Thymus (tissue), 11 donors: Measurements from ENCODE around the gene SYTL3. TPM values are rescaled to one million over a fixed set of nuclear protein-coding genes. Genes with fewer than 3 reads are reported as not detected.

Source experiments
- DNase-seq, 9 donors: peaks; one replicate each; pipeline ENCODE4 v3.0.0-alpha.2; 2013; ENCODE audit warnings: low spot score in 9 of 9, low read depth in 6 of 9, missing footprints in 1 of 9
- H3K27ac ChIP-seq, 2 donors: one replicate each; pipeline ENCODE4 v1.5.1; 2013; ENCODE audit warnings: control low read depth in 1 of 2, low read depth in 1 of 2, low read length in 1 of 2, mild to moderate bottlenecking in 1 of 2, moderate library complexity in 1 of 2
- H3K27me3 ChIP-seq, 2 donors: one replicate each; pipeline ENCODE4 v1.5.1; 2013; ENCODE audit warnings: low read length in 1 of 2; ENCODE audit not compliant: control insufficient read depth in 2 of 2, insufficient read depth in 1 of 2
- H3K36me3 ChIP-seq, 2 donors: one replicate each; pipeline ENCODE4 v1.5.1; 2013; ENCODE audit warnings: low read length in 1 of 2, mild to moderate bottlenecking in 1 of 2, moderate library complexity in 1 of 2; ENCODE audit not compliant: control insufficient read depth in 2 of 2, insufficient read depth in 2 of 2
- H3K4me1 ChIP-seq, 2 donors: one replicate each; pipeline ENCODE4 v1.5.1; 2013; ENCODE audit warnings: low read length in 2 of 2; ENCODE audit not compliant: control insufficient read depth in 2 of 2, insufficient read depth in 2 of 2
- H3K4me3 ChIP-seq, 2 donors: one replicate each; pipeline ENCODE4 v1.5.1; 2013; ENCODE audit warnings: low read length in 2 of 2, control low read depth in 1 of 2, mild to moderate bottlenecking in 1 of 2
- H3K9me3 ChIP-seq, 2 donors: one replicate each; pipeline ENCODE4 v1.5.1; 2013; ENCODE audit warnings: low read length in 1 of 2, mild to moderate bottlenecking in 1 of 2; ENCODE audit not compliant: control insufficient read depth in 2 of 2, insufficient read depth in 1 of 2
- WGBS: extraction: QIAGEN DNeasy Blood & Tissue Kit; methylation state at CpG from one replicate; pipeline ENCODE4 v1.1.7; 2013; 5-methylcytosine and 5-hydroxymethylcytosine counted together
- polyA plus RNA-seq: library from polyadenylated mRNA; stranded (reverse); fragments of 200-250 nt; gene quantifications from one replicate; pipeline ENCODE4 v1.2.3, GENCODE V29; 2013
- total RNA-seq: library from RNA; stranded (reverse); fragments of 120-200 nt; gene quantifications from one replicate; pipeline ENCODE4 v1.2.4, GENCODE V29; 2013
- donor health status: healthy.

Gene SYTL3
- total and polyA plus RNA-seq, 2 donors = 22.6 to 109 TPM

- no peak for DNase-seq
- 95% methylated on average over 6 of the region's 6 CpGs for WGBS
- H3K4me1 ChIP-seq = peaks cover 8 to 22% of the 10 kb centered on the region in 2 donors
- peaks cover 11 to 13% of the 10 kb centered on the region in 2 donors for H3K36me3 ChIP-seq
- no peak overlapping the region for H3K27ac ChIP-seq
- H3K9me3 ChIP-seq = no peaks in the 10 kb centered on the region
- no peak overlapping the region for H3K4me3 ChIP-seq
- no peaks in the 10 kb centered on the region for H3K27me3 ChIP-seq
Measured at GRCh38 chr6:158680481-158680880, 30.6 kb downstream of the SYTL3 start.

GRCh38 chr6:158684311-158684710 lies 34.5 kb downstream of the SYTL3 start:
- H3K27me3 ChIP-seq = no peaks in the 10 kb centered on the region
- peak overlapping the region in 1 of 2 donors; percentile 24 for H3K27ac ChIP-seq
- WGBS = 29% methylated on average over 5 of the region's 5 CpGs
- peaks cover 28 to 47% of the 10 kb centered on the region in 2 donors for H3K4me1 ChIP-seq
- H3K4me3 ChIP-seq = no peak overlapping the region
- DNase-seq = peak in 1 of 9 donors; percentile 44
- H3K36me3 ChIP-seq = peaks cover 14 to 23% of the 10 kb centered on the region in 2 donors
- peaks cover 0 to 5% of the 10 kb centered on the region in 2 donors for H3K9me3 ChIP-seq

DNA sequence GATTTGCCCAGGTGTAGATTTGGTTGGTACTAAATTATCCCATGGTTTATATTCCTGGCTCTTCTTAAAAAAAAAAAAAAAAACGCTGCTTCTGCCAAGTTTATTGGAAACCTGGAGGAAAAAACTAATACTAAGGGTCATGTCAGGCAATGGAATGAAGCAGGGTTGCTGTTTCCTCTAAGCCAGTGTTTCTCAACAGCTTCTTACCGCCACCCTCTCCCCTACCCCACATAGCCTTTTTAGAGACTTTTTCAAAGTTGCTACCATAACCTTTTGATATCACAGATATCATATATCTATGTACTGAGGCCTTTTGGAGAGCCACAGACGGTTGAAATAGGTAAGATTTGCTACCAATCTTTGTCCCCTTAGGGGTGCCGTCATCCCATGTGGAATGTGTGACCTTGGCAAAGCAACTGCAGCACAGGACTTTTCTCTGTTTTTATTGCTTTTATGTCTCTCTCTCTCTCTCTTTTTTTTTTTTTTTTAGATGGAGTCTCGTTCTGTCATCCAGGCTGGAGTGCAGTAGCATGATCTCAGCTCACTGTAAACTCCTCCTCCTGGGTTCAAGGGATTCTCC lies 35.0 kb downstream of the SYTL3 start:
- WGBS = 61% methylated on average over 5 of the region's 5 CpGs
- peaks cover 0 to 5% of the 10 kb centered on the region in 2 donors for H3K9me3 ChIP-seq
- peaks cover 28 to 47% of the 10 kb centered on the region in 2 donors for H3K4me1 ChIP-seq
- peak in 1 of 9 donors; percentile 52 for DNase-seq
- H3K27me3 ChIP-seq = no peaks in the 10 kb centered on the region
- peak overlapping the region in 1 of 2 donors; percentile 27 for H3K27ac ChIP-seq
- H3K36me3 ChIP-seq = peaks cover 17 to 23% of the 10 kb centered on the region in 2 donors
- H3K4me3 ChIP-seq = no peak overlapping the region

DNA sequence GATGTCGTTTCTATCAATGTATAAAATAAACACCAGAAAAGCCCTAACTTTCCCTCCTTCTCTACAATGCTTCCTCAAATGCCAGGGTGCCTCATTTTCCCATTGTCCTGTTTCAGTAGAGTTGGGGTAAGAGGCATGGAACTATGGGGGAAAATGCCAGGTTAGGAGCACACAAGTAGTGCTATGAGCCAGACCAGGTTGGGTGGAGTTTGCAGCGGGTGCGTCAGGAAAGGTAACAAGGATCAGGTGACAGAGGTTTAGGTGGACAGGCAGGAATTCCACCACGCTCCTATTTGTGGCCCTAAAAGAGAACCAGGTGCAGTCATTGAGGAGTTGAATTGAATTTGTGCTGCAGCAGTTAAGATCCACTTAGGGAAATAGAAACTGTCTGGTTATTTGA lies 36.5 kb downstream of the SYTL3 start:
- peak overlapping the region; percentile 65 to 80 for H3K27ac ChIP-seq
- peaks cover 28 to 54% of the 10 kb centered on the region in 2 donors for H3K4me1 ChIP-seq
- peak overlapping the region in 1 of 2 donors; percentile 25 for H3K4me3 ChIP-seq
- H3K9me3 ChIP-seq = peaks cover 0 to 5% of the 10 kb centered on the region in 2 donors
- WGBS = 55% methylated on average over 4 of the region's 4 CpGs
- peaks cover 15 to 23% of the 10 kb centered on the region in 2 donors for H3K36me3 ChIP-seq
- DNase-seq = no peak
- no peaks in the 10 kb centered on the region for H3K27me3 ChIP-seq

GRCh38 chr6:158686791-158687381 lies 37.0 kb downstream of the SYTL3 start:
- Histone ChIP-seq H3K36me3 (peaks cover 10 to 23% of the 10 kb centered on the region in 2 donors), H3K4me3 (peak overlapping the region in 1 of 2 donors; percentile 25), H3K27ac (peak overlapping the region; percentile 65 to 93), H3K27me3 (no peaks in the 10 kb centered on the region), H3K9me3 (peaks cover 0 to 5% of the 10 kb centered on the region in 2 donors), H3K4me1 (peaks cover 28 to 56% of the 10 kb centered on the region in 2 donors)
- DNase-seq = peak in 4 of 9 donors; percentile 40 to 86 (median 64)
- WGBS = 17% methylated on average over 7 of the region's 7 CpGs

DNA sequence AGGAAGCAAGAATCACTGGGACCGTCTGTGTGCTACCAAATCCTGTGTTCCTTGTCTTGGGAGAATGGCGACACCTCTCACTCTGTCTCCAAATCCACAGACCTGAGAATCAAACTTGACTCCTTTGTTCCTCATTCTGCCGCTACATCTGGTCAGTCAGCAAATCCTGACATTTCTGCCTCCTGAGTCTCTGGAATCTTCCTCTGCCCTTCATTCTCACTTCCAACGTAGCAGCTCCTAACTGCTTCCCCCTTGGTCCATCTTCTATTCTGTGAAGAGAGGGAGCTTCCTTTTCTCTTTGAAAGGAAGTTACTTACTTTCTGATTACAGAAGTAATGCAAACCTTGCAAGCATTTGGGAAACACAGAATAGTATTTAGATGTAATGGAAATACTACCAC lies 37.7 kb downstream of the SYTL3 start:
- peaks cover 0 to 5% of the 10 kb centered on the region in 2 donors for H3K9me3 ChIP-seq
- no peak overlapping the region for H3K4me3 ChIP-seq
- peaks cover 28 to 56% of the 10 kb centered on the region in 2 donors for H3K4me1 ChIP-seq
- H3K27me3 ChIP-seq = no peaks in the 10 kb centered on the region
- WGBS = 75% methylated on average over 4 of the region's 4 CpGs
- H3K27ac ChIP-seq = peak overlapping the region; percentile 65 to 93
- DNase-seq = peak in 1 of 9 donors; percentile 23
- H3K36me3 ChIP-seq = peaks cover 10 to 23% of the 10 kb centered on the region in 2 donors

DNA sequence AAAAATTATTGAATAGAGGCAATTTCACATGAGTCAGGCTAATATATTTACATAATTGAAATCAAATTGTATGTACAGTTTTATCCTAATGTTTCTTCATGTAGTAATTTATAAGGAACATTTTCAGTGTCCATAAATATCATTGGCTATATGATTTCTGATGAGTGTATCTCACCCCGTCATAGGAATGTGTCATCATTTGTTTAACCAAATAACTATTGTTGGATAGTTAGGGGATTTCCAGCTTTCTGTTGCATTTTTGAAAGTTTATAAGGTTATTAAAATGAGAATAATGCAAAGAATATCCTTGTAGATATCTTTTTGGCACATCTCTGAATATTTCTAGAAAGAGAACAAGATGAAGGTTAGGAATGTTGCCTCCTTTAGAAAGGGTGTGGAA lies 39.0 kb downstream of the SYTL3 start:
- Histone ChIP-seq H3K9me3 (peaks cover 0 to 5% of the 10 kb centered on the region in 2 donors), H3K4me1 (peaks cover 27 to 50% of the 10 kb centered on the region in 2 donors), H3K27ac (no peak overlapping the region), H3K27me3 (no peaks in the 10 kb centered on the region), H3K36me3 (peaks cover 10 to 14% of the 10 kb centered on the region in 2 donors), H3K4me3 (no peak overlapping the region)
- WGBS = 93% methylated on average over 1 of the region's 1 CpG
- no peak for DNase-seq

DNA sequence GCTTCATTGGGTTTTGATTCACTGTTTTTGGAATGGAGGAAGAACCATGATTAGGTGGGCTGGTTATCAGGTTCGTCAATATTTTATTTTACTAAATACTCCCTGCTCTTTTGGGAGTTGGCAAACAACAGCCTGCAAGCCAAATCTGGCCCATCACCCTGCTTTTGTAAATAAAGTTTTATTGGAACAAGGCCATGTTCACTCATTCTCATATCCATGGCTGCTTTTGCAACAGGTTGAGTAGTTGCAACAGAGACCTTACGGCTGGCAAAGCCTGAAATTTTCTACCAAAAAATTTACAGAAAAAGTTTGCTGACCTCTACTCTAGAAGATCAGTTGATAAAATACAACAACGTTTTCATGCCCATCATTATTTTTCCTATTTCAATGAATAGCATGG lies 45.1 kb downstream of the SYTL3 start:
- Histone ChIP-seq H3K4me3 (no peak overlapping the region), H3K4me1 (peaks cover 0 to 9% of the 10 kb centered on the region in 2 donors), H3K27ac (no peak overlapping the region), H3K36me3 (peaks cover 0 to 15% of the 10 kb centered on the region in 2 donors), H3K27me3 (no peaks in the 10 kb centered on the region), H3K9me3 (peaks cover 0 to 4% of the 10 kb centered on the region in 2 donors)
- DNase-seq = no peak
- 97% methylated on average over 3 of the region's 3 CpGs for WGBS

DNA sequence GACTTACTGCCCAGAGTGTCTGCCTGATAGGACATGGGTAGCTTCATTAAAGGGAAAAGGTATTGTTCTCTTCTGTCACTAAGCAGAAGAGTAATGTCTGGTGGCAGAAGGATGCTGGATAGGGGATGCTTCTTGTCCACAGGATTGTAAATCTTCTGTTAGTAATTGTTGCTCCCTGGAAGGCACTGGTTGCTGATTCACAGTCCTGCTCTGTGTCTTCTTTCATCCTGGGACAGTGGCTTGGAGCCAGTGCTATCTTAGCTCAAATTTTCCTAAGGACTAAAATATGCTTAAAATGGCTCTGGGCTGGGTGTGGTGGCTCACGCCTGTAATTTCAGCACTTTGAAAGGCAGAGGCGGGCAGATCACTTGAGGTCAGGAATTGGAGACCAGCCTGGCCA lies 48.0 kb downstream of the SYTL3 start:
- no peak overlapping the region for H3K4me3 ChIP-seq
- H3K27ac ChIP-seq = no peak overlapping the region
- no peak for DNase-seq
- 95% methylated on average over 2 of the region's 2 CpGs for WGBS
- H3K9me3 ChIP-seq = peaks cover 0 to 4% of the 10 kb centered on the region in 2 donors
- no peaks in the 10 kb centered on the region for H3K27me3 ChIP-seq
- no peaks in the 10 kb centered on the region for H3K4me1 ChIP-seq
- H3K36me3 ChIP-seq = peaks cover 0 to 14% of the 10 kb centered on the region in 2 donors
